DOHH2 (cell line): ENCODE measurements around the gene PANK3.

Experiments used
- CTCF ChIP-seq: fragments of 200-600 bp; sonication (generic); IDR thresholded peaks from one replicate; pipeline ENCODE4 v1.5.1; 2014; ENCODE audit warnings: antibody characterized with exemption, mild to moderate bottlenecking, low read depth, low read length; ENCODE audit not compliant: poor library complexity, severe bottlenecking
- EZH2phosphoT487 ChIP-seq: fragments of 200-600 bp; sonication (generic); IDR thresholded peaks from 2 replicates; pipeline ENCODE4 v1.6.1; 2017; ENCODE audit warnings: borderline replicate concordance, mild to moderate bottlenecking, antibody characterized with exemption, low read length, moderate library complexity, mixed read lengths

GRCh38 chr5:168513861-168514428, 65.2 kb downstream of the PANK3 start:
- TF ChIP-seq CTCF (no peak), EZH2phosphoT487 (no peak)
